NCI-H226 (cell line): Measurements from ENCODE around the gene DNAJB1.

Experiments used
- DNase-seq: peaks from one replicate; pipeline ENCODE4 v3.0.0-alpha.2; 2015

The DNAJB1 gene

DNA sequence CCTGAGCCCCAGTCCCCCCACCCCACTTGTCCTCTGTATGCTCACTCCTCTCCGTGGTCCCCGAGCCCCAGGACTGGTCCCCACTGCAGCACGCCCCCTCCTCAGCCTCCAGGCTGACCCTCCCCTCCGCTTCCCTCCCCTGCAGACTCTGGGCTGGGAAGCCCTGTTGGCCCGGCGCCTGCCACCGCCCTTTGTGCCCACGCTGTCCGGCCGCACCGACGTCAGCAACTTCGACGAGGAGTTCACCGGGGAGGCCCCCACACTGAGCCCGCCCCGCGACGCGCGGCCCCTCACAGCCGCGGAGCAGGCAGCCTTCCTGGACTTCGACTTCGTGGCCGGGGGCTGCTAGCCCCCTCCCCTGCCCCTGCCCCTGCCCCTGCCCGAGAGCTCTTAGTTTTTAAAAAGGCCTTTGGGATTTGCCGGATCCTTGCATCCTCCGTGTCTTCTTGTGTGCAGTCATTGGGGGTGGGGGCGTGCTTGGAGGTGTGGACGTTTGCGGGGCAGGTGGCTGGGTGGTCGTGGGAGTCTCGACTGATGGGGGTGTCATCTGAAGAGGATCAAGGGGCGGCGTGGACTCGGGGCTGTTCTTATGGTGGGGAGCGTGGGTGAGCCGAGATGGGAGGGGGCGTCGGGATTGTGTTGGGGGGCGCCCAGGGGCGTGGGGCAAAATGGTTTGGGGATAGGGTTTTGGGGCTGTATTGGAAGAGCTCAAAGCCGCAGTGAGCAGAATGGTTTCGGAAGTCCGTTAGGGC lies 46.6 kb downstream of the DNAJB1 start:
- DNase-seq: no peak

DNA sequence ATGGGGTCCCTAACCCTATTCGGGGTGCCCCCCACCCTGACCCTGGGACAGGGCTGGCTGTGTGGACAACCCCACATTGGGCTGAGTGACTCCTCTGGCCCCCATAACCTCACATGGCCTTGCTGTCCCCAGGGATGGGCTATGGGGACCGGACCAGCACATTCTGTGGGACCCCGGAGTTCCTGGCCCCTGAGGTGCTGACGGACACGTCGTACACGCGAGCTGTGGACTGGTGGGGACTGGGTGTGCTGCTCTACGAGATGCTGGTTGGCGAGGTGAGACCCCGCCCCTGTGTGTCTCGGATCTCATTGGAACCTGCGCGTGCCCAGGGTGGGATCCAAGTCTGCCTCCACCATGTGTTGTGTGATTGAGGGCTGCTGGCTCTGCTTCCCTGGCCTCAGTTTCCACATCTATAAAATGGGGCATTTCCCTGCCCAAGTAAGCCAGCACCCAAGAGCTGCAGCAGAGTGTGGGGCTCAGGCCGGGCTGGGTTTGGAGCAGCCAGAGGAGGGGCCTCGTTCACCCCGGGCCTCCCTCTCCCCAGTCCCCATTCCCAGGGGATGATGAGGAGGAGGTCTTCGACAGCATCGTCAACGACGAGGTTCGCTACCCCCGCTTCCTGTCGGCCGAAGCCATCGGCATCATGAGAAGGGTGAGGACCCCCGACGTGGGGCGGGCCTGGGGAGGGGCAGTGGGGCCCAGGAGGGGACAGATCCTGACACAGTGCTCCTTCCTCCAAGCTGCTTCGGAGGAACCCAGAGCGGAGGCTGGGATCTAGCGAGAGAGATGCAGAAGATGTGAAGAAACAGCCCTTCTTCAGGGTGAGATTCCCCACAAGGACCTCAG lies 47.9 kb downstream of the DNAJB1 start:
- no peak for DNase-seq

- no peak for DNase-seq
Observed at GRCh38 chr19:14467816-14468215, 50.4 kb downstream of the DNAJB1 start.

DNA sequence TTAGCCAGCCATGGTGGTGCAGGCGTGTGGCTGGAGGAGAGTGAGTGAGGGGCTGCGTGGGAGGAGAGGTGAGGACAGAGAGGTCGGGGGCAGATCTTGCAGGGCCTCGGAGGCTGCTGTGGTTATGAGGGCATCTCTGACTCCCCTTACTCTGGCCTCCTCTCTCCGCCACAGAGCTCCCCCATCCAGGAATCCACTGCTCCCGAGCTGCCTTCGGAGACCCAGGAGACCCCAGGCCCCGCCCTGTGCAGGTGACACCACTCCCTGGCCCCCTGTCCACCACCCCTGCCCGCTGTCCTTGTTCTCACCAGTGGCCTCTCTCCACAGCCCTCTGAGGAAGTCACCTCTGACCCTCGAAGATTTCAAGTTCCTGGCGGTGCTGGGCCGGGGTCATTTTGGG lies 50.8 kb downstream of the DNAJB1 start:
- DNase-seq: no peak
